Nephron (organoid): ENCODE measurements around the gene FFAR2.

Source experiments
- H3K27ac Mint-ChIP-seq, 3 experiments: 2 replicates each; pipeline ENCODE4 v1.8.0; 2020; ENCODE audit warnings: mixed read lengths in 3 of 3, mild to moderate bottlenecking in 2 of 3, moderate library complexity in 1 of 3
- H3K27me3 Mint-ChIP-seq: 2 replicates; pipeline ENCODE4 v1.8.0; 2021; ENCODE audit warnings: low read depth, mild to moderate bottlenecking, moderate library complexity, mixed read lengths
- H3K36me3 Mint-ChIP-seq: 2 replicates; pipeline ENCODE4 v1.8.0; 2020; ENCODE audit warnings: low read depth, mixed read lengths
- H3K4me1 Mint-ChIP-seq: 2 replicates; pipeline ENCODE4 v1.8.0; 2020; ENCODE audit warnings: mixed read lengths
- H3K4me3 Mint-ChIP-seq, 3 experiments: 2 replicates each; pipeline ENCODE4 v1.8.0; 2020; ENCODE audit warnings: mild to moderate bottlenecking in 3 of 3, mixed read lengths in 3 of 3, moderate library complexity in 2 of 3
- H3K9me3 Mint-ChIP-seq: 2 replicates; pipeline ENCODE4 v1.8.0; 2020; ENCODE audit warnings: mixed read lengths
- CTCF ChIP-seq, 3 experiments: fragments of 200-600 bp; sonication (generic); IDR thresholded peaks; one replicate each; pipeline ENCODE4 v1.5.0; 2021; ENCODE audit warnings: antibody characterized with exemption in 3 of 3; ENCODE audit not compliant: unreplicated experiment in 3 of 3

FFAR2 gene

GRCh38 chr19:35478794-35479677, 31.0 kb downstream of the FFAR2 start:
- Mint-ChIP-seq H3K4me1 (no peaks in the 10 kb centered on the region), H3K4me3 (no peak overlapping the region), H3K27me3 (peaks cover 4% of the 10 kb centered on the region), H3K9me3 (no peaks in the 10 kb centered on the region), H3K36me3 (no peaks in the 10 kb centered on the region), H3K27ac (no peak overlapping the region)
- no peak for TF ChIP-seq CTCF (IDR thresholded peaks at IDR 0.05; ENCODE audit: unreplicated experiment in 3 of 3)

GRCh38 chr19:35483089-35483488, 35.0 kb downstream of the FFAR2 start:
- H3K4me3 Mint-ChIP-seq, result no peak overlapping the region
- TF ChIP-seq CTCF (IDR thresholded peaks at IDR 0.05; ENCODE audit: unreplicated experiment in 3 of 3), result no peak
- H3K9me3 Mint-ChIP-seq, result no peaks in the 10 kb centered on the region
- no peaks in the 10 kb centered on the region for H3K36me3 Mint-ChIP-seq
- no peak overlapping the region for H3K27ac Mint-ChIP-seq
- no peaks in the 10 kb centered on the region for H3K4me1 Mint-ChIP-seq
- peaks cover 22% of the 10 kb centered on the region for H3K27me3 Mint-ChIP-seq

GRCh38 chr19:35484252-35485036, 36.4 kb downstream of the FFAR2 start:
- H3K9me3 Mint-ChIP-seq, result no peaks in the 10 kb centered on the region
- H3K27me3 Mint-ChIP-seq, result peaks cover 31% of the 10 kb centered on the region
- no peak overlapping the region for H3K4me3 Mint-ChIP-seq
- no peak overlapping the region for H3K27ac Mint-ChIP-seq
- H3K4me1 Mint-ChIP-seq, result no peaks in the 10 kb centered on the region
- no peaks in the 10 kb centered on the region for H3K36me3 Mint-ChIP-seq
- no peak for TF ChIP-seq CTCF (IDR thresholded peaks at IDR 0.05; ENCODE audit: unreplicated experiment in 3 of 3)

- Mint-ChIP-seq H3K4me3 (no peak overlapping the region), H3K27ac (no peak overlapping the region), H3K36me3 (no peaks in the 10 kb centered on the region), H3K27me3 (peaks cover 43% of the 10 kb centered on the region), H3K9me3 (no peaks in the 10 kb centered on the region), H3K4me1 (no peaks in the 10 kb centered on the region)
- TF ChIP-seq CTCF (IDR thresholded peaks at IDR 0.05; ENCODE audit: unreplicated experiment in 3 of 3), result no peak
These were observed 38.2 kb downstream of the FFAR2 start for GRCh38 chr19:35486268-35486708.

- Mint-ChIP-seq H3K36me3 (no peaks in the 10 kb centered on the region), H3K9me3 (no peaks in the 10 kb centered on the region), H3K27me3 (peaks cover 54% of the 10 kb centered on the region), H3K27ac (no peak overlapping the region), H3K4me3 (no peak overlapping the region), H3K4me1 (no peaks in the 10 kb centered on the region)
- no peak for TF ChIP-seq CTCF (IDR thresholded peaks at IDR 0.05; ENCODE audit: unreplicated experiment in 3 of 3)
These were observed 39.7 kb downstream of the FFAR2 start for GRCh38 chr19:35487656-35488182.
